ENCODE results near the gene TBC1D24.

DNA sequence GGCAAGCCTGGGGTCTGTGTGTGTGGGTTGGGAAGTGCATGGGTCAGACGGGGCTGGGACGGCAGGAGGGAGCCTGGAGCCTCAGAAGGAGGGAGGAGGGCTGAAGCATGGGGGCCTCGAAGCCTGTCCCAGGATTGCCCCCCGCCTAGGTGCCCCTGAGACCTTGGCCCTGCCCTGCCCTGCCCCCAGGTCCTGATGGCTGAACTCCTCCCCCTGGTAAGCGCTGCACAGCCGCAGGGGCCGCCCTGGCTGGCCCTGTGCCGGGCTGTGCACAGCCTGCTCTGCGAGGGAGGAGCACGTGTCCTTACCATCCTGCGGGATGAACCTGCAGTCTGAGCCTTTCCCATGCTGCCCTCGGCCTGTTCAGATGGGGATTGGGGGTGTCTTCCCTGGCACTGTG is 10.6 kb upstream of the TBC1D24 start:
- no peak for TF ChIP-seq EZH2phosphoT487 (IDR thresholded peaks at IDR 0.05; ENCODE audit: low read depth)
- no peak for TF ChIP-seq CTCF (IDR thresholded peaks at IDR 0.05; ENCODE audit: low read depth, low read length)
